HL-60/S4 treated with retinoic acid at 250 ng/mL for 4 days and 3 days (cell line): ENCODE results near the gene MORN1.

ENCODE experiments used
- in situ Hi-C: fragments of 300-500 bp; cut with MboI; formaldehyde crosslinking; loops from 2 replicates; pipeline ENCODE4 v1.7.0; 2022; ENCODE audit warnings: low sequenced_read_pairs

The MORN1 gene

DNA sequence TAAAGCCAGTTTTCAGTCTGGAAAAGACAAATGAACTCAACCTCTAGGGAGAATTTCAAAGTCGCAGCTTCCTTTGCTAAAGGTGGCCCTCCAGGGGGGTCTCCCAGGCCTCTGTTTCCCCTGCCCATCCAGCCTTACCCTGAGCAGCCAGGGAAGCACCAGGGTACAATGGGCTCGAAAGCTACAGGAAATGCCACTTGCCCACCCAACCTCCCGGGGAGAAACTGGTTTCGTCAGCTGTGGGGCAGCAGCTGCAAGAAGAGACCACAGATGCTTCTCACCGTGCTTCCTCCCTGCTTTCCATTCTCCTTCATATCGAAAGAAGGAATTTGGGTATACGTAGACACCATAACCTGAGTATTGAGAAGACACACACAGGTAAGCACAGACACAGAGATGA is 1.7 kb downstream of the MORN1 start:
- in situ Hi-C loops = no loop called here

GRCh38 chr1:2388004-2388913 is 3.1 kb downstream of the MORN1 start:
- in situ Hi-C loops = no loop called here

DNA sequence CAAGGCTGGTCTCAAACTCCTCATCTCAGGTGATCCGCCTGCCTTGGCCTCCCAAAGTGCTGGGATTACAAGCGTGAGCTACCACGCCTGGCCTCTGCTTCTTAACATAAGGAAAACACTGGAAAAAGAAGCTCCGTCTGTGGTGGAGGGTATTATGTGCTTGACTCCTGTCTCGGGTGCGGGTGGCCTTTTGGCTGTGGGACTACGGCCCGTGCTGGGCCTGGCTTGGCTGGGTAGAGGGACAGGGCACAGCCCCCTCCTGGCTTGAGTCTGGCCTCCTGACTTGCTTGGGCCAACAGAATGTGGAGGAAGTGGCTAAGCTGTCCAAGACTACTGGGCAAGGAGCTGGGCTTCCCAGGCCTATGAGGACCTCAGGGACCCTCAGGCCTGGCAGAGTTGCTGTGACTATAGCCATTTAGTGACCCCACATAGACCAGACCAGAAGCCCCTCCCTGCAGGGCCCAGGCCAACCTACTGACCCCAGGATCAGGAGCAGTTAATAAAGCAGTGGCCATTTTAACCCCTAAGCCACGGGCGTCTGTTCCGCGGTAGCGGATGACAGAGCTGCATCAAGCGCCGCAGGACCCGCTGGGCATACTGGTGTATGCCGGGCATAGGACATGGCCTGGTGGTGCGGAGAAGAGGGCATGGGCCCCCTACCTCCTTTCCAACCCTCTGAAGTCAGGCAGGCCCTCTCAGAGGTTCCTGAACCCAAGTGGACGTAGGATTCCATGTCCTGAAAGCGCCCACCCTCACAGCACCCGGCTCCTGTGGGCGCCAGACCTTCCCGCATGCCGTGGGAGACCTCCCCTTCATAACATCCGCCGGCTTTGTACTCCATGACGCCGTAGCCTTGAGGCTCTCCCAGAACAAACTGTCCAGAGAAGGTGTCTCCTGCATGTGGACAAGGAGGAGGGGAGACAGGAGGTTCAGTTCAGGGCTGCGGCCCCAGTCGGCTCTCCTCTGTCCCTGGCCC is 4.4 kb downstream of the MORN1 start:
- in situ Hi-C loops = no loop called here

DNA sequence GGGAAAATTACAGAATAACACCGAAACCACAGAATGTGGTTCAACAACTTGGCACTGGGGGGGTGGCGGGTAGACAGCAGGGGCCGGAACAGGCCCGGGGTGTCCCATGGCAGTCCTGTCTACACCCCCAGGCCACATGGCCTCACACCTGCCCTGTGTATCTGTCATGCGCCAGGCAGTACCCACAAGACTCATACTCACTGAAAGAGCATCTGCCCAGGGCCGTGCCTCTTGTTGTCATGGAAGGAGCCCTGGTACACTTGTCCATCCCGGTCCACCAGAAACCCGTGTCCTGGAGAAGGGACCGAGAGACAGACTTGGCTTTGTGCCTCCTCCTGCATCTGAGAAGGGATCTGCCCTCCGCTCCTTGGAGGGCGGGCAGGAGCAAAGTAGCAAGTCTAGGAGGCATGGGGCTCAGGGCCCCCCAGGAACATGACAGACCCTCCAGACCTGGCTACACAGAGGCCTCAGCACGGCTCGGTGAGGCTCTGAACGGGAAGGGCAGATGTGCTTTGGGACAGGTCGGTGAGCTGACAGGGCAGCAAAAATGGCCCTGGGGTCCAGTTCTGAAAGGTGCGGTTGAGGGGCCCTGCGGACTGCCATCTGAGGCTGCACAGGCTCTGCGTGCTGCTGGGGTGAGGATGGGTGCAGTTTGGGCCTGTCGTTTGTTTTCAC is 5.6 kb downstream of the MORN1 start:
- in situ Hi-C loops = no loop called here

DNA sequence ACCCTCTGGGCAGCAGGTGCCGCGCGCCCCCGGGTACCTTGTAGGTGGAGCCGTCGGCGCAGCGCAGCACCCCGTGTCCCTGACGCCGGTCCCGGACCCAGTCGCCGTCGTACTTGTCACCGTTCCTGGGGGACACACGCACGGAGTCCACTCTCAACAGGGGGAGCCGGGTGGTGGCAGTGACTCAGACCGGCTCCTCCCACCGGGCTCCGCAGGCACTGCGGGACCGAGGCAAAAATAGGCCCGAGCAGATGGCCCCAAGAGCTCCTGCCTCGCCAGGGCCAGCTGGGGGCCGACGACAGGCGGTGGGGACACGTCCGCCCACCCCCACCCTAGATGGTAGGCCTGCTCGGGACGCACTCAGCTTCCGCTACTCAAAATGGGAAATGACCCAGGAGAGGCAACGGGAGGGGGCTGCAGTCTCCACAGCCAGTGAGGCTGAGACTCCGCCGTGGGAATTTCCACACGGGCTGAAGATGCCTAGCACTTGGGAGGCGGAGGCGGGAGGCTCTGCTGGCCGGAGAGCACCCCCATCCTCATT is 6.3 kb downstream of the MORN1 start:
- in situ Hi-C loops = no loop called here

- in situ Hi-C loops = no loop called here
These were observed 7.1 kb downstream of the MORN1 start for GRCh38 chr1:2384130-2384860.

GRCh38 chr1:2383576-2383975 is 7.8 kb downstream of the MORN1 start:
- in situ Hi-C loops = no loop called here

- in situ Hi-C loops = no loop called here
These were observed 8.6 kb downstream of the MORN1 start for GRCh38 chr1:2382621-2383361.

DNA sequence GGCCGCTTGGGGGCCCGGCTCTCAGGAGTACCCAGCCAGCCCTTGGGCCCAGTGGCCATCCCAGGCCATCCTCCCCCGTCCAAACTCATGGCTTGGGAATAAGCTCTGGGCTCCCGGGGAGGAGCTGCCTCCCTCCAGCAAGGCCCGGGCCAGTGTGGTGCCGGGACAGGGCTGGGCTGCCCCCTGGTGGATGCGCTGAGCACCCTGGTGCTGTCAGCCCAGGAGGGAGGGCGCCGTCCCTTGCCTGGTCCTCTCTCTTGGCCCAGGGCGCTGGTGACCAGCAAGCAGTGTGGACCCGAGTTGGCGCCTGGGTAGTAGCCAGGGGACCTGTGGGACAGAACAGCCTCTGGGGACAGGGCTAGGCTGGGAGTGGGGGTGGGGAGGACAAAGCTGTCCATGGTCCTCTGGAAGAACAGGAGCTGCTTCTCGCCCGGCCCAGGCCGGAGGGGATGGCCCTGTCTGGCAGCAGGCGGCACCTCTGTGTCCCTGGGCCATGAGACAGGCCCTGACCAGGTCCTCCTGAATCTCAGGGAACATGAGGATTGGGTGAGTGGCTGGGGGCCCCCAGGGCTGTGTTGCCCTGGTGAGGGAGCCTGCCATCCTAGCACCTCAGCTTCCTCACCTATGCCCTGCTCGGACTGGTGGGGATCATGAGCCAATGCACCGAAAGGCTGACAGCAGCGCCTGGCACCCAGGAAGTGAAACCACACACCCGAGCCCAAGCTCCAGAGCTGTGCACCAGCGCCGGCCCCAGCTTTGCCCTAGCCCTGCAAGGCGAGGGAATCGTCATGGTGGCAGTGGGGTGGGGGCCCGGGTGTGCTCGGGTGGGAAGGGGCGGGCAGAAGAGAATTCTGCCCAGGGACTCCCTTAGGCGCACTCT is 9.4 kb downstream of the MORN1 start:
- in situ Hi-C loops = no loop called here

- in situ Hi-C loops = no loop called here
These were observed 10.3 kb downstream of the MORN1 start for GRCh38 chr1:2380816-2381591.

DNA sequence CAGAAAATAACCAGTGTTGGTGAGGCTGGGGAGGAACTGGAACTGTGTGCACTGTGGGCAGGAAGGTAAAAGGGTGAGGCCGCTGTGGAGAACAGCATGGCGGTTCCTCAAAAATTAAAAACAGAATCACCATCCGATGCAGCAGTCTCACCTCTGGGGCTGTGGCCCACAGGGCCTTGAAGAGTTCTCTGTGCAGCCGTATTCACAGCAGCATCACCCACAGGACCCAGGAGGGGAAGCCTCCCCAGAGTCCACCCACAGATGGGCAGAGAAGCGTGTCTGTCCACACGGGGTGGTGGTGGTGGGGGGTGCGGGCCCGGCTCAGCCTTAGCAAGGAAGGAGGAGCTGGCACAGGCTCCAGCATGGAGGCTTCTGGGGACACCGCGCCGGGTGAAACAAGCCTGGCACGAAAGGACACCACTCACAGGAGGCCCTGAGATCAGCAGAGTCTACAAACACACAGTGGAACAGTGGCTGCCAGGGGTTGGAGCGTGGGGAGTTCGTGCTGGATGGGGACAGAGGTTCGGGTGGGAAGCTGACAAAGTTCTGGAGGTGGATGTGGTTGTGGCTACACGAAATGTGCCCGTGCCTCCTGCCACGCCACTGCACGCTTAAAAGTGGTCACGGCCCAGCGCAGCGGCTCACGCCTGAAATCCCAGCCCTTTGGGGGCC is 11.5 kb downstream of the MORN1 start:
- in situ Hi-C loops = loop anchor here (10.0 kb wide), 1 partner anchor 185 kb away; the partner anchor contains the start of gene FAAP20

DNA sequence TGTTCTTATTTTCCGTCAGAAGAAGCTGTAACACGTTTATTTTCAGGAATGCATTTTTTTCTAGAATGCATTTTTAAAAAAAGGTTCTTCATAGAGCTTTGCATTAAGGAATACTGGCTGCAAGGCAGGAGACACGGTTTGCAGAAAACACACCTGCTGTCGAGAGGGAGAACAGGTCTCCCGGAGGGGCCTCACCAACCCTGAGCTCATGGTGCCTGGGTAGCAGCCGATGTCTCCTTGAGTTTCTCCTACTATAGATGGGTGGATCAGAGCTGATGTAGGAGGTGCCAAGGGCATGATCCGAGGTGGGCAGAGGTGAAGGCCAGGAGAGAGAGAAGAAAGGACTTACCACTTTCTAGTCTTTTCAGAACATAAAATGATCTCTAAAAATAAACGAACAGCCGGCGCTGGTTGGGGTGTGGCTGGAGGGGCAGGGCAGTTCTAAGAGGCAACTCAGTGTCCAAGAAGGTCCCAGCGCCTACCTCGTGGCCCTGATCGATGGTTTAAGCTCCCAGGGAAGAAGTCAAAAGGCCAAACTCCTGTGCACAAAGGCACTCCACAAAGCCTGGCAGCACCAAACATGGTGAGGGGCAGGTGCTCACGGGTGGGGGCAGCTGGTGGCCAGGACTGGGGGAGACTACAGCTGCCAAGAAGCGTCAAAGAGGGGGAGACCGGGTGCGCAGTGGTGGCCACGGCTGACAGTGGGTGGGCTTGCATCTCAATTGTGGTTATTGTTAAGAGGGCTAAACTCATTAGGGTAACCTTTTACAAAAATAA is 12.2 kb downstream of the MORN1 start:
- in situ Hi-C loops = loop anchor here (10.0 kb wide), 1 partner anchor 184 kb away; the partner anchor contains the start of gene FAAP20

- in situ Hi-C loops = loop anchor here (10.0 kb wide), 1 partner anchor 184 kb away; the partner anchor contains the start of gene FAAP20
These were observed 12.9 kb downstream of the MORN1 start for GRCh38 chr1:2378441-2378851.

GRCh38 chr1:2377751-2378440 is 13.5 kb downstream of the MORN1 start:
- in situ Hi-C loops = loop anchor here (10.0 kb wide), 1 partner anchor 183 kb away; the partner anchor contains the start of gene FAAP20

GRCh38 chr1:2376931-2377672 is 14.3 kb downstream of the MORN1 start:
- in situ Hi-C loops = loop anchor here (10.0 kb wide), 1 partner anchor 182 kb away; the partner anchor contains the start of gene FAAP20
